IPS-18c (cell line): Measurements from ENCODE around the gene SAAL1.
"Not testable (repeated sequence)": the region's sequence is repeated elsewhere in the genome, so short reads cannot be mapped to it uniquely, and the experiment has no call there.

Experiments
- H3K4me3 ChIP-seq: 2 replicates; pipeline ENCODE4 v1.7.0; 2013; ENCODE audit warnings: low read depth, mild to moderate bottlenecking, low read length, moderate library complexity; ENCODE audit not compliant: insufficient read depth
- H3K9me3 ChIP-seq: one replicate; pipeline ENCODE4 v1.6.1; 2013; ENCODE audit warnings: mild to moderate bottlenecking, low read length, moderate library complexity; ENCODE audit not compliant: control insufficient read depth, insufficient read depth

SAAL1 gene

DNA sequence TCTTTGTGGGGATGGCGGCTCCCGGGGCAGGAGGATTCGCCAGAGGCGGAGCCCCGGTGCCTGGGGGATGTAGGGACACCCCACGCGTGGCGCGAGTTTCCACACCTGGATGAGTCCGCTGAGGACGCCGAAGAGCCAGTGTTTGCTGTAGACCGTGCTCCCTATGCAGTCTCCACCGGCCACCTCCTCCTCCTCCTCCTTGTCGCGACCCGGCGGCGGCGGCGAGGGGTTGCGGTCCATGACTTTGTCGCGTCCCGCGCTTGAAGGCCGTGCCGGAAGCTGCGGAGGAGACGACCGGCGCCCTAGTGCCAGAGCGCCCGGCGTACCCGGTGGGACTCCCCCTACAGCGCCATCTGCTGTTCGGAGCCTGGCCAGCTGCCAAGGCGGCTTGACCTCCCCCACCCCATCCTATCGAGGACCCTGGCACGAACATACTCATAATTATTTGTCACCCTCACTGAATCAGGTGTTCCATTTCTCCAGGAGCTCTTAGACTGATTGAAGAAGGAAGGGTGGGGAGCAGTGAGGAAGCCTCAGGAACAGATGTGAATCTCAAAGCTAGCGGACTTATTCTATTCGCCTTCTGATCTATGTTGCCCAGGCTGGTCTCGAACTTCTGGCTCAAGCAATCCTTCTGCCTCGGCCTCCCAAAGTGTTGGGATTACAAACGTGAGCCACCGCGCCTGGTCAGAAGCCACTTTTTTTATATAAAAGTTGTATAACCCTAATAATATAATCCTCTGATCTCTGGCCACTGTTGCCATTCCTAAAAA lies at the start of gene SAAL1:
SAAL1 (minus strand) TSS at position 281 of the 773 bp plus-strand sequence; CDS start at position 240, 41 bp downstream.
- Histone ChIP-seq H3K9me3 (peaks cover 3% of the 10 kb centered on the region), H3K4me3 (peak within 1 kb of the TSS; percentile 96)

- H3K4me3 ChIP-seq: no peak overlapping the region
- no peaks in the 10 kb centered on the region for H3K9me3 ChIP-seq
These were observed 45.7 kb upstream of the SAAL1 start for GRCh38 chr11:18151581-18151980.

- Histone ChIP-seq H3K4me3 (no peak overlapping the region), H3K9me3 (no peaks in the 10 kb centered on the region)
These were observed 40.0 kb upstream of the SAAL1 start for GRCh38 chr11:18145837-18146236.

GRCh38 chr11:18145025-18145424 lies 39.1 kb upstream of the SAAL1 start:
- no peaks in the 10 kb centered on the region for H3K9me3 ChIP-seq
- H3K4me3 ChIP-seq: no peak overlapping the region

GRCh38 chr11:18144243-18144642 lies 38.4 kb upstream of the SAAL1 start:
- Histone ChIP-seq H3K9me3 (no peaks in the 10 kb centered on the region), H3K4me3 (no peak overlapping the region)

GRCh38 chr11:18140145-18140544 lies 34.3 kb upstream of the SAAL1 start:
- Histone ChIP-seq H3K4me3 (no peak overlapping the region), H3K9me3 (no peaks in the 10 kb centered on the region)

- Histone ChIP-seq H3K4me3 (no peak overlapping the region), H3K9me3 (no peaks in the 10 kb centered on the region)
These were observed 31.4 kb upstream of the SAAL1 start for GRCh38 chr11:18137186-18137800.

GRCh38 chr11:18135308-18135707 lies 29.4 kb upstream of the SAAL1 start:
- no peaks in the 10 kb centered on the region for H3K9me3 ChIP-seq
- no peak overlapping the region for H3K4me3 ChIP-seq

DNA sequence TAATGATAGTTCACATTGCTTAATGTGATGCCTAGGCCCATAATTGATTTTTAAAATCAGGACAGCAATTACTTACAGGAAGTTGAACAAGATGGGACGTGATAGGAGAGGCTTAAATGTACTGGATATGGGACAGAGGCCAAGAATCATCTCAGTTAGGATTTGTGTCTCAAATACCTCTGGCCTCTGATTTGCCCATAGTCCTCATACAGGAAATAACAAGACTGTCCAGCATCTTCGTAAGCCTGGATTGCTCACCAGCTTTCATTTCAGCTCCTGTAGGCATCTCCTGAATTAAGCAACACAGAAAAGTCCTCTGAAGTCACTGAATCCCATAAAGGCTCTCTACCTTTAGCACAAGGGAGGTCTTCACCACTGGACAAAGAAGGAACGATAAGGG lies 26.5 kb upstream of the SAAL1 start, which contains the start of gene MRGPRX3:
MRGPRX3 (plus strand) TSS at position 231 of the 400 bp plus-strand sequence. CDS start 4,632 bp downstream, outside the sequence.
- peaks cover 5% of the 10 kb centered on the region for H3K9me3 ChIP-seq
- no peak within 1 kb of the TSS for H3K4me3 ChIP-seq

DNA sequence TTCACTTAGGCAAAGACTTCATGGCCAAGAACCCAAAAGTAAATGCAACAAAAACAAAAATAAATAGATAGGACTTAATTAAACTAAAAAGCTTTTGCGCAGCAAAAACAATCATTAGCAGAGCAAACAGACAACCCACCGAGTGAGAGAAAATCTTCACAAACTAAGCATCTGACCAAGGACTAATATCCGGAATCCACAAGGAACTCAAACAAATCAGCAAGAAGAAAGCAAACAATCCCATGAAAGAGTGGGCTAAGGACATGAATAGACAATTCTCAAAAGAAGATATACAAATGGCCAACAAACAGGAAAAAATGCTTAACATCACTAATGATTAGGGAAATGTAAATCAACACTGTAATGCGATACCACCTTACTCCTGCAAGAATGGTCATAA lies 25.2 kb upstream of the SAAL1 start:
- not testable (repeated sequence) for H3K4me3 ChIP-seq, H3K9me3 ChIP-seq

DNA sequence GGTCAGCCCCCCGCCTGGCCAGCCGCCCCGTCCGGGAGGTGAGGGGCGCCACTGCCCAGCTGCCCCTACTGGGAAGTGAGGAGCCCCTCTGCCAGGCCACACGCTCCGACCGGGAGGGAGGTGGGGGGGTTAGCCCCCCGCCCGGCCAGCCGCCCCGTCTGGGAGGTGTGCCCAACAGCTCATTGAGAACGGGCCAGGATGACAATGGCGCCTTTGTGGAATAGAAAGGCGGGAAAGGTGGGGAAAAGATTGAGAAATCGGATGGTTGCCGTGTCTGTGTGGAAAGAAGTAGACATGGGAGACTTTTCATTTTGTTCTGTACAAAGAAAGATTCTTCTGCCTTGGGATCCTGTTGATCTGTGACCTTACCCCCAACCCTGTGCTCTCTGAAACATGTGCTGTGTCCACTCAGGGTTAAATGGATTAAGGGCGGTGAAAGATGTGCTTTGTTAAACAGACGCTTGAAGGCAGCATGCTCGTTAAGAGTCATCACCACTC lies 15.5 kb upstream of the SAAL1 start:
- not testable (repeated sequence) for H3K4me3 ChIP-seq, H3K9me3 ChIP-seq

DNA sequence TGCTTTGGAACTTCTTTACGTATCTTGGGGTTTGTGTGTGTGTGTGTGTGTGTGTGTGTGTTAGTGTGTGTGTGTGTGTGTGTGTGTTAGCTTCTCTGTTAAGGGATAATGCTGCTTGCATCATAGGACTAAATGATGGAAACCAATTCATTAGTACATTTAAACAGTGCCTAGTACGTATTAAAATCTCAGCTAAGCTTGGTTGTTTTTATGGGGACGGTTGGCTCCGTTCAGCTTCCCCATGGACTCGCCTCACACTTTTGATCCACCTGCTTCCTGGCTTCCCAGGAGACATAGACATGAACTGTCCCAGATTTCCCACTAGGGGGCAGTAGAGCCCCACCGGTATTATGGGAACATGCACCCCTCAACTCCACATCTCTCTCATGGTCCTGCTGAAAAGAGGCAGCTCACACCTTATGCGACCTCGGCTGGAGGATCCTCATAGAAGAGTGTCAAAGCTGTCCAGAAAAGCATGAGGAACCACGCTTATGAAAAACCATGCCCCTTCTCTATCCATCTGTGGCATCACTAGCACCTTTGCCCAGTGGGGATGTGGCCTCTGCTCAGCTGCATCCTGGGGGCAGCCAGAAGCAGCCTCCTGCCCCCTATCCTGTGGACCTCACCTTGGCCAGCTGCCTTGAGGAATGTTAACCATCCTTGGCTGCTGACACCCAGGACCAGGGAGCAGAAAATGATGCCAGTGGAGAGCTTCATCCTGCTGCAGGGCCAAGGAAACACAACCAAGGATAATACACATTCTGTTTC lies 9.7 kb upstream of the SAAL1 start:
- H3K4me3 ChIP-seq: no peak overlapping the region
- peaks cover 3% of the 10 kb centered on the region for H3K9me3 ChIP-seq

DNA sequence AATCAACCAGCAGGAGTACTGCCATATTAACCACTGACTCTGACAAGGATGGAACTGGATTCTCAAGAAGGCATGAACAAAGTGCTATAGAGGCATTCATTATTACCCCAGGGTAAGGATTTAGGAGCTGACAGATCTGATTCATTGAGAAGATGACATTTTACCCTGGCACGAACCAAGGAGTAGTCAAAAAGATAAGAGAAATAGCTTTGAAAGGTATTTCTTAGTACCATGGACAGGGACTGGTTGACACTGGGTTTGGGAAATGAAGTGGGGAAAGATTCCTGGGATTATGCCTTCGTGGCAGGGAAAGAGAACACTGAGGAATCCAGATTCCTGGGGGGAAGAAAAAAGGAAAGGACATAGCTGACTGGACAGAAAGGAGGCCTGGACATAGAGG lies 5.1 kb upstream of the SAAL1 start:
- Histone ChIP-seq H3K4me3 (no peak overlapping the region), H3K9me3 (peaks cover 3% of the 10 kb centered on the region)

GRCh38 chr11:18108254-18108653 lies 2.4 kb upstream of the SAAL1 start:
- Histone ChIP-seq H3K9me3 (peaks cover 3% of the 10 kb centered on the region), H3K4me3 (no peak overlapping the region)

DNA sequence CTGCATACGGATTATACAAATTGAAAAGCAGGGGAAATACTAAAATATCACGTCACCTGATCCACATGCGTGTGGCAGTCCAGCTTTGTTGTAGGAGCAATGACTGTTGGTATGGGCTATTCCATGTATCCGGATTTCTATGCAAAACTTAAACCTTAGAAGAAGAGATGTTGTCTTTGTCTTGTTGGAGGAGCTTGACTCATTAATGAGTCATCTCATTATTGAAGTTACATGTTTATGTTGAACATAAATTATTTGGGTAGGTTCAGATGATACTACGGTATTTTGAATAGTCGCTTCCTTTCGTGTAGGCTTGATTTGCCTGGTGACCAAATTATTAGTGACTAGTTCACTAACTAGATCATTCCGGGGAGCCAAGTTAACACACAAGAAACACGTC lies 806 bp upstream of the SAAL1 start:
- Histone ChIP-seq H3K9me3 (peaks cover 3% of the 10 kb centered on the region), H3K4me3 (no peak overlapping the region)

- H3K9me3 ChIP-seq: peaks cover 1% of the 10 kb centered on the region
- H3K4me3 ChIP-seq: peak overlapping the region; percentile 96
These were observed 638 bp downstream of the SAAL1 start for GRCh38 chr11:18105086-18105801.
